GM18520 (cell line): ENCODE data around the gene PIGP.
"Not testable (repeated sequence)": the region's sequence is repeated elsewhere in the genome, so short reads cannot be mapped to it uniquely, and the experiment has no call there.

Experiments
- ATAC-seq: cut with Tn5 transposase; IDR thresholded peaks from one replicate; pipeline ENCODE4 v1.9.1; 2021; ENCODE audit not compliant: unreplicated experiment

The PIGP gene

DNA sequence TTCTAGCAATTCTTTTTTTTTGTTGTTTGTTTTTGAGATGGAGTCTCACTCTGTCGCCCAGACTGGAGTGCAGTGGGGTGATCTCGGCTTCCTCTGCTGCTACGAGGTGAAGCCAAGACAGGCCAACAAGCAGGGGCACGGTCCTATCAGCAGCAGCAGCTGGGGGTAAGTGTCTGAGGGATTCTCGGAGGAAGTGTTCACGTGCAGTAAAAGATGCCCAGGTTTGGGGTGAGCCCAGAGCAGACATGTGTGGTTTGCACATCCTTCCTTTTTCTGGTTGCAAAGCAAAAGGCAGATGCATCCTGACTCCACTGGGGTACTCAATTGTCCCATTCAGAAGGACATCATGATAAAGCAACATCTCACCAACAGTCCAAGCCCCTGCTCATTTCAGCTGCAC lies 27.7 kb downstream of the PIGP start:
- ATAC-seq = no peak

DNA sequence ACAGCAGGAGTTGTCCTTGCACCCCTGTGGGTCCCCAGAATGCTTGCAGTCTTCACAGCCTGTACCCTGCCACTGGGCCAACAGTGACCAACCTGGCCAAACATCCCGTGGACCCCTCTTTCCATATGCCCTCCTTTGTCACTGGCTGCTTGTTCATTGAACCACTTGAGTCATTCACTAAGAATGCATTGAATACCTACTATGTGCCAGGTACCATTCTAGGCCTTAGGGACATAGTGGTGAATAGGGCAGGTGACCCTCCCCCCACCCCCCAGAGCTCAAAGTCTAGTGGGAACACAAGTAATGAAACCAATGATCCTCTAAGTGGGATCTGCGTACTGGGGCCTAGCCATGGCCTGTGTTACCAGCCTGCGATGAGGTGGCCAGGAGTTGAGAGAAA lies 28.2 kb downstream of the PIGP start:
- ATAC-seq = no peak

DNA sequence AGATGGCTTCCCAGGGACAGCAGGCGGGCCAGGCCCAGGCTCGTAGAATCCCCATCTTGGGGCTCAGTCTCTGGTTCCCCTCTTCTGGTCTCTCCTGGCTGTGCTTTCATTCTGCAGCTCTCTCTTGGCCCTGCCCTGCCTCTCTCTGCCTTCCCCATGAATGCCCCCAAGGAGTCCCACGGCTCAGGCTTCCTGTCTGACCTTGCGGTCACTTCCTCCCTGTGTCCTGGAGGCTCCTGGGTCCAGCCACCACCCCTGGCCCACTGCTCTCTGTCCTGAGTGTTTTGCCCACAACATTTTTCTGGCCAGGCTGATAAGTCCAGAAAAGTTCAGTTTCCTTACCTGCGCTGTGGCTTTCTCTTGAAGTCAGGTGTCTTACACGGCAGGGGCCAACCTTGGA lies 29.1 kb downstream of the PIGP start:
- no peak for ATAC-seq

DNA sequence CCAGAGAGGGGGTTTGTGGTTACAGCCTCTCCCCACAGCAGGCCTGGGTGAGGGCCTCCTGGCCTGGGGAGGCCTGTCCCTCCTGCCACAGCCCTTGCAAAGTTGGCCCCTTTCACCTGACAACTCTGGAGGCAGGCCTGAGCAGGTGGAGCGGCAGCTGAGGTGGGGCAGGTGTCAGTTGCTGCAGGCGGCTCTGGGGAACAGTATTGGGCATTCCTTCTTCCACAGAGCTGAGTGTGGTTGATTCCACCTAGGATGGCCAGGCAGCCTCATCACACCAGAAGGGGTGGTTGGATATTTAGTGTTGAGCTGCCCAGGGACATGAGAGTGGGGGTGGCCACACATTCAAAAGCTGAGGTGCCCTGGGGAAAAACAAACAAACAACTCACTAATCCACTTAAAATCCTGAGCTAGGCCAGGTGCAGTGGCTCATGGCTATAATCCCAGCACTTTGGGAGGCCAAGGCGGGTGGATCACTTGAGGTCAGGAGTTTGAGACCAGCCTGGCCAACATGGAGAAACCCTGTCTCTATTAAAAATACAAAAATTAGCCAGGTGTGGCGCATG lies 31.1 kb downstream of the PIGP start:
- no peak for ATAC-seq

DNA sequence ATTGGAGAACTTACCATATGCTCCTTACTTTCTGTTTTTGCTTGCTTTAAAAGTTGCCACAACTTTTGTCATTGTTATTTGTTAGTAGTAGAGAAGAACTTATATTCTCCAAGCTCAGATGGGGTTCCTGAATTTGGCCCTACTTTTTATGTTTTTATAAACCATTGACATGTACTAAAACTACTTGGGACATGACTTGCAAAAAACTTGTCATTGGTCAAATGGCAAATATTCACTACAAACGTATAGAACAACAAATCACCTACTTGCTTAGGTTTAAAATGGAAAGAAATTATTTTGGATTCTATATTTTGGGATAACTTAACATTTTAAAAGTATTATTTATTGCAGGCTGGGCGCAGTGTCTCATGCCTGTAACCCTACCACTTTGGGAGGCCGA lies 32.7 kb downstream of the PIGP start:
- ATAC-seq = no peak

DNA sequence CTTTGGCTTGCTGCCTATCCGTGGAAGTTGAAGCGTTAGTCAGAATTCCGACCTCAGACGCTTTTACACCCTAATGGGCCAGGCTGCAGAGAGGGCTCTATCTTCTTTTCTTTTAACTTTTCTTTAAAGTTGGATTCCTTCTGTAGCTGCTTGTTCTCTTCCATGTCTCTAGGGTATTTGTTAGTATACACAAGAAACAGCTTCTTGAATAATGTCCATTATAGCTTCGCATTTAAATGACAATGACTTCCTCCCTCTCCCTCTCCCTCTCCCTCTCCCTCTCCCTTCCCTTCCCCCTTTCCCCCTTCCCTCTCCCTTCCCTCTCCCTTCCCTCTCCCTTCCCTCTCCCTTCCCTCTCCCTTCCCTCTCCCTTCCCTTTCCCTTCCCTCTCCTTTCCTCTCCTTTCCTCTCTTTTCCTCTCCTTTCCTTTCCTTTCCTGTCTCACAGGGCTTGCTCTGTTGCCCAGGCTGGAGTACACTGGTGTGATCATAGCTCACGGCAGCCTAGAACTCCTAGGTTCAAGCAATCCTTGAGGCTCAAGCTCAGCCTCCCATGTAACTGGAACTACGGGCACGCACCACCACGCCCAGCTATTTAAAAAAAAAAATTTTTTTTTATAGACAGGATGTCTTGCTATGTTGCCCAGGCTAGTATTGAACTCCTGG lies 33.3 kb downstream of the PIGP start:
- no peak for ATAC-seq

DNA sequence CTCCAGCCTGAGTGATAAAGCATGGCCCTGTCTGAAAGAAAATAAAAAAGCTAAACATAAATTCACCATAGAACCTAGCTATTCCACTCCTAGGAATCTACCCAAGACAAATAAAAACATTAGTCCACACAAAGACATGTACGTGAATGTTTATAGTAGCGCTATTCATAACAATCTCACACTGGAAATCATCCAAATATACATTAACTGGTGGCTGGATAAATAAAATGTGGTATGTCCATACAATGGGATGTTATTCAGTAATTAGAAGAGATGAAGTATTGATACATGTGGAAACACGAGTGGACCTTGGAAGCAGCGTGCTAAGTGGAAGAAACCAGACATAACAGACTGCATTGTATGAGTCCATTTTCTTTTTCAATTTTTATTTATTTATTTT lies 36.7 kb downstream of the PIGP start:
- no peak for ATAC-seq

DNA sequence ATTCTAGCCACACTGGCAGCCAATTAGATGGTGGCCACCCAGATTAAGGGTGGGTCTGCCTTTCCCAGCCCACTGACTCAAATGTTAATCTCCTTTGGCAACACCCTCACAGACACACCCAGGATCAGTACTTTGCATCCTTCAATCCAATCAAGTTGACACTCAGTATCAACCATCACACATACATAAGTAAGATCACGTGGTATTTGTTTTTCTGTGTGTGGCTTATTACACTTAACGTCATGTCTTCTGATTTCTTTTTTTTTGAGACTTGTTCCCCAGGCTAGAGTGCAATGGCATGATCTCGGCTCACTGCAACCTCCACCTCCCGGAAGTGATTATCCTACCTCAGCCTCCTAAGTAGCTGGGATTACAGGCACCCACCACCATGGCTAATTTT lies 38.5 kb downstream of the PIGP start:
- not testable (repeated sequence) for ATAC-seq

DNA sequence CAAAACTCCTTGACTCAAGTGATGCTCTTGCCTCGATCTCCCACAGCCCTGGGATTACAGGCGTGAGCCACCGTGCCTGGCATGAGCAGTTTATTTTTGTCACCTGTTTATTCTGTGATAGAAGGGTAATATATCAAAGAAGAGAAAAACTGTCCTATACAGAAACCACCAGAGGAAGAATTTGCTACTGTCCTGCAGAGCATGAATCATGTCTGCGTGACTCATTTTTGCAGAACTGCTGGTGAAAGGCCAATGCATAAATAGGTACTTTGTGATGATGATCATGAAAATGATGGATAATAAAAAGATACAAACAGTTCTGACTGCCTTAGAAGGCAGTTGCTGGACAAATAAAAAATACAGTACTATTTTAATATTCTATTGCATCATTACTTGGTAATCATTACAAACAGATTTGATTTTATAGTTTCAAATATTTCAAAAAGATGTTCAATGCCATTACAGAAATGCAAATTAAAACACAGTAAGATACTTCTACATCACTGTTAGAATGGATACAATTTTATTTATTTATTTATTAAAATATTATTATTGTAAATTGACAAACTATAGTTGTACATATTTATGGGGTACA lies 39.9 kb downstream of the PIGP start:
- ATAC-seq = no peak

DNA sequence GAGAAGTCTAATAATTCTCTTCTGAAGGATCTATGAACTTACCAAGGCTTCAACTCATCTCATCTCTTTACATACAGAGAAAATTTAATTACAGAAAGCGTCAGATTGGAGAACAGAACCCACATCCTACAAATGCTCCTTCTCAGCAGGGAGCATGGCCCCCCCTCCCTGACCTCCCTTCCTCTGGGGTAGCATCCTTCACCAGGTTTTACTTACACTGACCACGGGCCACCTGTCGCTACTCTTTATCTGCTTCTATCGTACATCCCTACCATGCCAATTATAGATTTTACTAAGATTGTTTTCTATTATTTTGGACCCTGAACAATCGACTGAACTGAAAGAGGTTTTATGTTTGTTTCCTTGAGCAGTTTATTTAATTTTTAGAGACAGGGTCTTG lies 40.6 kb downstream of the PIGP start:
- ATAC-seq = no peak

DNA sequence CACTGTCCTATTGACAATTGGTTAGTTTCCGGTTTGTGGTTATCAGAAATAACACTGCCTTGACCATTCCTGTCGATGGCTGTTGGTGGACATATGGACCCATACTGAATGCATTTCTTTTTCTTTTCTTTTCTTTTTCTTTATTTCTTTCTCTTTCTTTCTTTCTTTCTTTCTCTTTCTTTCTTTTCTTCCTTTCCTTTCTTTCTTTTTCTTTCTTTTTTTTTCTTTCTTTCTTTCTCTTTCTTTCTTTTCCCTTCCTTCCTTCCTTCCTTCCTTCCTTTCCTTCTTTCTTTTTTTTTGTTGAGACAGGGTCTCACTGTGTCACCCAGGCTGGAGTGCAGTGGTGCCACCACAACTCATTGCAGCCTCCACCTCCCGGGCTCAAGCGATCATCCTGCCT lies 42.0 kb downstream of the PIGP start:
- no peak for ATAC-seq

DNA sequence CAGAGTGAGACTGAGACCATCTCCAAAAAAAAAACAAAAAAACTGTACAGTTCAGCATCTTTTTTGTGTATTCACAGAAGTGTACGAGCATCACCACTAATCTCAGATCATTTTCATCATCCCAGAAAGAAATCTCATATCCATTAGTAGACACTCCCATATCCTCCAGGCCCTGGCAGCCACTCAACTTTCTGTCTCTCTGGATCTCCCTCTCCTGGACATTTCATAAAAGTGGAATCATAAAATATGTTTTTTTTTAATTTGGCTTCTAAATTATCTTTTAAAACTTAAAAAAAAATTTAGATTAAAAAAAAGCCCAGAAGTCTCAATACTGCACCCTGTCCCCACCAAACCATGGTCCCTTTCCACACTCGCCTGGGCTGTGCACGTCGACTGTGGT lies 44.3 kb downstream of the PIGP start:
- ATAC-seq = no peak

DNA sequence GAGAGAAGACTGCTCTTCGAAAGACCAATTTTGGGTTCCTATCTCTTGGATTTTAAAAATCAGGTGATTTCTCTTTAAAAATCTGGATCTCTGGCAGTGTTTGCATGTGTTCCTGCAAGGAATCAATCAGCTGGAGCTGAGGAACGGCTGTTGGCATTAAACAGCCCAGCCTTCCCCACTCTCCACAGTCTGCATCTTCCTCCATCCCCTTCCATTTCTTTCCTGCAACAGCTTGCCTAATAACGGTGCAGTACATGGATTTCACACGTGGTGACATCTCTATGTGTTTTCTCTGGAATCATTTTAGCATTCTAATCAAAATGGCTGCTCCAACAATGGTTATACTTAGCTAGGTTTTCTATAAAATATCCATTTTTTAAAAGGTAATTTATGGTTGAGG lies 46.4 kb downstream of the PIGP start:
- ATAC-seq = no peak

DNA sequence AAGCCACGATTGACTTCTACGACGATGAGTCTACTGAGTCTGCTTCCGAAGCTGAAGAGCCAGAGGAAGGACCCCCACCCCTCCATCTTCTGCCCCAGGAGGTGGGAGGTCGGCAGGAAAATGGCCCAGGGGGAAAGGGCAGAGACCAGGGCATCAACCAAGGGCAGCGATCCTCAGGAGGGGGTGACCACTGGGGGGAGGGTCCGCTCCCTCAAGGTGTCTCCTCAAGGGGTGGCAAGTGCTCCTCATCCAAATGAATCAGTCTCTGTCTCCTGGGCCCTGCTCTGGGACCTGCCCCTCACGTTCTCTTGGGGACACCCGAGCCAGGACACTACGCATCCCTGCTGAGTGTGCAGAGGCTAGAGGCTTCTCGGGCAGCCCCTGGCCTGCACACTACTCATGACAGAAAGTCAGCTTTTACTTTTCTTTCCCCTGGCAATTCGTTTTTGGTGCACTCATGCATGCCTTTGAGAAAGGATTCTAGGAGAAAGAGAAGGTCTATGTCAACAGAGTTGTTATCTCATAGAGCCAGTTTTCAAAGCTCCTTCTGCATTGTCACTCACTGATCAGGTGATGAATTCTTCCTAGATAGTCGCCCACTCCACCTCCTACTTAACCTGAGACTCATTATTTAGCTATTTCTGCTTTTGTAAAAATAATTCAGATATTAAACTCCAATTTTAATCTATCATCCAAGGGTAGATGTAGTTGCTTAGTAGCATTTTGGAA lies 54.8 kb downstream of the PIGP start:
- no peak for ATAC-seq
